Dedifferentiated amniotic fluid mesenchymal stem cell (primary cell): Measurements from ENCODE around the gene AKAP13.
A peak's percentile ranks its signal among the peaks of the same experiment; 100 is the strongest.
"Not testable (repeated sequence)": the region's sequence is repeated elsewhere in the genome, so short reads cannot be mapped to it uniquely, and the experiment has no call there.

ENCODE experiments used
- DNase-seq: peaks from one replicate; pipeline ENCODE4 v3.0.0-alpha.2; 2016; ENCODE audit errors: extremely low spot score

AKAP13 gene

DNA sequence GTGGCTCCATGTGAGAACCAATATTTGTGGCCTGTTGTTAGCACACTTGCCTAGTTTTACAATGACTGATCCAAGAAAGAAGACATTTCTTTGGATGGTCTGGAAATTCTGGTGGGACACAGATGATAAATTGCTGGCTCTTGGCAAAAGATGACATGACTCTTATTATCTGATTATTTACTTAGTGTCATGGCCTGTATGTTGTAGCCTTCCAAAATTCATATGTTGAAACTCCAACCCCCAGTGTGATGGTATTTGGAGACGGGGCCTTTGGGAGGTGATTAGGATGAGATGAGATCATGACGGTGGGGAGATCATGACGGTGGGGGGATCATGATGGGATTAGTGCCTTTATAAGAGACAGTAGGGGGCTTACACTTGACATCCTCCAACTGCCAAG lies 30.0 kb upstream of the AKAP13 start:
- no peak for DNase-seq

DNA sequence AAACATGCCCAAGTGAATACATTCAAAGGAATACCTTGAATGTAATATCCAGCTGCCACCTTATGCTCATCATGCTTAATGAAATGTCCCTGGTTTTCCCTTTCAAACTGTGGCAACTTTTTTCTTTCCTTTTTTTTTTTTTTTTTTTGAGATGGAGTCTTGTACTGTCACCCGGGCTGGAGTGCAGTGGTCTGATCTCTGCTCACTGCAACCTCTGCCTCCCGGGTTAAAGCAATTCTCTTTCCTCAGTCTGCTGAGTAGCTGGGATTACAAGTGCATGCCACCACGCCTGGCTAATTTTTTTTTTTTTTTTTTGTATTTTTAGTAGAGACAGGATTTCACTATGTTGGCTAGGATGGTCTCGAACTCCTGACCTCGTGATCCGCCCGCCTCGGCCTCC lies 28.9 kb upstream of the AKAP13 start:
- not testable (repeated sequence) for DNase-seq

DNA sequence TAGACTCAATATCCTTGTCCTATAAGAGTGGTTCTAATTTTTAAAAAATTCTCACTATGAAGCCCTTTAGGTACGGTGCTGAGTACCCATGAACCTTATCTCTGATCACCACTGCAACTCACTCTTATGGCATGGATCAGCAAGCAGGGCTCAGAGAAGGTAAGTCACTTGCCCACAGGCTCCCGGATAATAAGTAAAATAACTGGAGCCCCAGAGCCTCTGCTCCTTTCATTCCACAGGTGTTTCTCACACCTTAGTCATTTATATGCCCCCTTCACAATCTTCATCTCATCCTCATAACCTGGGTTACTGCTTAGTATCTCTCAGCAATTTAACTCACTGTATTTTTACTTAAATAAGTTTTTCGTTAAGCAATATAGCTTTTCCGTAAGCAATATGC lies 28.4 kb upstream of the AKAP13 start:
- no peak for DNase-seq

DNA sequence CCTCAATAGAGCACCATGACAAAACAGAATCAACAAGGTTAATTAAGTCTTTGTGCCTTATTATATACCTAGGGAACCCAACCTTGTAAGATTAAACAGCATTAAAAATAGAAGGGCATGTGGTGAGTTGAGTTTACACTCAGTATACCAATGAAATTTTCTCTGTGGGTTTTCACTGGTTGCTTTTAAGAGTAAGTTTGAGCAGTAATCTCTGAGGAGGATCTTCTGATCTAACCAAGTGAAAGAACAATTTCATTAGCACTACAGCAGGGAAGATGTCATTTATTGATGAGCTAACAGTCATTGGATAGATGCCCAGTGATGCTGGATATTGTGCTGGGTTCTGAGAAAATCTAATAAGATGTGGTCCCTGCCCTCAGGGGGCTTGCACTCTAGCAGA lies 26.9 kb upstream of the AKAP13 start:
- no peak for DNase-seq

DNA sequence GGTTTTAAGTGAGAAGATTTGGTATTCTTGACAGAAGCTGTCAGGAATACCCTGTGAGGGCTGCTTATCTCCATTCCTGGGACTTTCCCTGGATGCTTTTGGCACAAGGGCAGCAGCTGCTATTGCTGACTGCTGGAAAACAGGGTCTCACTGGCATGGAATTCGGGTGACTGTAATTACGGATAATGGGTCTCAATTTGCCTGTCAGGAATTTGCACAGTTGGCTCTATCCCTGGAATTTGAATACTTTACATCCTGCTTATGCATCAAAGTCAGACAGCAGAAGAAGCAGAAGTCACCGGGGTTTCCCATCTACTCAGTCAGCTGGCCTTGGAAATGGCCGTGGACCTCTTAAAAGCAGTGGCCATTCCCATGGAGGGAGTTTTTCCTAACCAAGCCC lies 25.9 kb upstream of the AKAP13 start:
- DNase-seq, result peak; percentile 39

DNA sequence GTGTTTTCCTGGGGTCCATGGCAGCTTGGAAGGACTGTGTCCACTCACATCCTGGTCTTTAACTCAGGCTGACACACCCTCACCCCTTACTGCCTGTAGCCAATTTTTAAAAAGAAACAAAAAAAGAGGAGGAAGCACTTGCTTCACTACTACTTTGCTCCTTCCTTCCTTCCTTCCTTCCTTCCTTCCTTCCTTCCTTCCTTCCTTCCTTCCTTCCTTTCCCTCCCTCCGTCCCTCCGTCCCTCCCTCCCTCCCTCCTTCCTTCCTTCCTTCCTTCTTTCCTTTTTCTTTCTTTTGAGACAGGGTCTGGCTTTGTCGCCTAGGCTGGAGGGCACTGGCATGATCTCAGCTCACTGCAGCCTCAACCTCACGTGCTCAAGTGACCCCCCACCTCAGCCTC lies 25.5 kb upstream of the AKAP13 start:
- DNase-seq, result no peak

DNA sequence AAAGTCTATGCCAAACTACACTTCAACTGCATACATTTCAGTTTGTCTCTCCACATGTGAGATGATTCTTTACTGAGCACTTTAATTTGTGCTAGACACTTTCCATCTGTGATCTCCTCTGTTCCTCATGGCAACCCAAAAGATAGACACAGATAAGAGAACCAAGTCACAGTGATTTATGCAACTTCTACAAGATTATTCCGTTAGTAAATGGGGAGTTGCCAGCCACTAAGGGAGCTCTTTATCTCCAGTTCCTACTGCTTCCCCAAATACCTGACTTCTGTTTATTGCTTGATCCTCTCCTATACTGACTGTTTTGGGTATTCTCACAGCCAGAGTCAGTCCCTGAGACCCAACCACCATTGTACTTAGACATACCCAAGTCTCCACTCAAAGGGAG lies 24.1 kb upstream of the AKAP13 start:
- DNase-seq, result no peak

DNA sequence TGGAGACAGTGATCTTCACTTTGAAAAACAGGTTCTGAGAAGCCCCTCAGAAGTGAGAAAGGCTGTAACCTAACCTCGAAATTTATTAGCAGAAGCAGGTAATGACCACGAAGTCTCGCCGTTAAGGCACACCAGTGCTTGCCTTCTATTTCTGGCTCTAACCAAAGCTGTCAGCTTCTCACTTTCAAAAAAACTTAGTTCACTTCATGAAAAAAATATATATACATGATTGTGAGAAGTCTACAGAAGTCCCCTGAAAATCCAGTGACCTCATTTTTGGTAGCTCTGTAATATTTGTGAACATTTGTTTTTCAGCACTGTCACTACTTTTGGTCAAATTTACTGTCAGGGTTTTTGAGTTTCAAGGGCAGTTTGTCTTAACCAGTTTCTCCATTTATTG lies 19.1 kb upstream of the AKAP13 start:
- no peak for DNase-seq

DNA sequence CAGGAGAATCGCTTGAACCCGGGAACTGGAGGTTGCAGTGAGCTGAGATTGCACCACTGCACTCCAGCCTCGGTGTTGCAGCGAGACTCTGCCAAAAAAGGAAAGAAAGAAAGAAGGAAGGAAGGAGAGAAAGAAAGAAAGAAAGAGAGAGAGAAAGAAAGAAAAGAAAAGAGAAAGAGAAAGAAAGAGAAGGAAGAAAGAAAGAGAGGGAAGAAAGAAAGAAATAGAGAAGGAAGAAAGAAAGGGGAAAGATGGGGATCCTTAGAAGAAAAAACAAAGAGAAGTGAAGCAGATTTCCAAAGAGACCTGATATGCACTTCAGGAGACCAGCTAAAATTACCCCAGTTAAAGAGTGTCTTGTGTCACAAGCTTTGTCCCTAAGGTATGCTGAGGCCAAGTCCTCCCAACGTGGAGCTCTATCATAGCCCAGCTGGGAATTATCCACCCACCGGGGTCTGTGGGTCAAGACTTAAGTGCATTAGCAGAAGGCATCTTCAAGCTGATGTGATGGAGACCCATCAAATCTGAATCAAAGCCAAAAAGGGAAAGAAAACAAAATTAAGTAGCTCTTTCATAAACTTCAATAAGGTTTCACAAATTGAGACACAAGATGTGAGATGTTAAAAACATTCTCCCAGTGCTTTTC lies 17.8 kb upstream of the AKAP13 start:
- no peak for DNase-seq

DNA sequence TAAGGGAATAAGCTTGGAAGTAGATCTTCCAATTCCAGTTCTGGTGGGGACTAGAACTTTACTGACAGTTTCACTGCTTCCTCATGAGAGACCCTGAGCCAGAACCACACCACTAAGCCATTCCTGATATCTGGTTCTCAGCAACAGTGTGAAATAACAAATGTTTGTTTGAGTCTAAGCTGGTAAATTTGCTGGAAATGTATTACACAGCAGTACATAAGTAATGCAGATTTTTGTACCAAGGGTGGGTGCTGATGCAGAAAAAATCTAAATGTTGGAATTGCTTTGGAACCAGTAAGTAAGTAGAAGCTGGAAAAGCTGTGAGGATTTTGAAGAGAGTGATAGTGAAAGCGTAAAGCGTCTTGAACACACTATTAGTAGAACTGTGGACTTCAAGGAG lies 14.4 kb upstream of the AKAP13 start:
- DNase-seq, result no peak

DNA sequence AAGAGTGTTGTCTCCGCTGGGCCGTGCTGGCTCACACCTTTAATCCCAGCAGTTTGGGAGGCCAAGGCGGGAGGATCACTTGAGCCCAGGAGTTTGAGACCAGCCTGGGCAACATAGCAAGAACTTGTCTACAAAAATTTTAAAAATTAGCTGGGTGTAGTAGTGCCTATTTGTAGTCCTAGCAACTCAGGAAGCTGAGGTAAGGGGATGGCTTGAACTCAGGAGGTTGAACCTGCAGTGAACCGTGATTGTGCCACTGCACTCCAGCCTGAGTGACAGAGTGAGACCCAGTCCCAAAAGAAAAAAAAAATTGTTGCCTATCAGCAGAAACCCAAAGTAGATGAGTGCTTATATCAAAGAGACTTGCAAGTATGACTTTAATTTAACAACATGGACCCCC lies 12.7 kb upstream of the AKAP13 start:
- DNase-seq, result no peak

DNA sequence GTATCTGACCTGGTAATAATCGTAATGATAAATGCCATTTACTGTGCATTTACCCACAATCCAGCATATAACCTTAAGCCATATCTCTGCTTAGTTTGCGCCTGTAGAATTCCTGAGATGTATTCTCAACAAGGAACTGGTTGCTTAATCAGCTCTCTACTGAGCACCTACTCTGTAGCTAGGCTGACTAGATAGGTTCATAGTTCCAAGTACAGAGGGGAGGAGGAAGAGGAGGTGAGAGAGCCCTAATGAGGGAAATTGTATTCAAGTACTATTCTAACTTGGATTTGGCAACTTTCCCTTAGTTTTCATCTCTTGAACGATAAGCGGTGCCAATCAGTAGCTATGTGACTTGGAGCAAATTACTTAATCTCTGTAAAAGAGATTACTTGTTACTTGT lies 5.6 kb upstream of the AKAP13 start:
- DNase-seq, result no peak

DNA sequence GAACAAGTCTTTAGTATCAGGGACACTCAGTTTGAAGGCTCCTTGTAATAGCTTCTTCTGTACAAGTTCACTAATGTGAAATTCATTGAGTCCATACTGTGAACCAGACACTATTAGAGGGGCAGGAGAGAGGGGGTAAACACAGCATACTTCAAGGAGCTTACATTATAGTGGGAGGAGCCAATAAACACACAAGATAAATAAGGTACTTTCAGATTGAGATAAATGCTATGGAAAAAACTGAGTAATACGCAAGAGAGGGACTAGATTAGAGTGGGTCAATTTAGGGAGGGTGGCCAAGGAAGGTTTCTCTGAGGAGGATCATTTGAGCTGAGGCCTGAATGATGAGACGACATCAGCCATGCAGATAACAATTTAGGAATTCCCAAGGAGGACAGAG lies 3.1 kb upstream of the AKAP13 start:
- no peak for DNase-seq

DNA sequence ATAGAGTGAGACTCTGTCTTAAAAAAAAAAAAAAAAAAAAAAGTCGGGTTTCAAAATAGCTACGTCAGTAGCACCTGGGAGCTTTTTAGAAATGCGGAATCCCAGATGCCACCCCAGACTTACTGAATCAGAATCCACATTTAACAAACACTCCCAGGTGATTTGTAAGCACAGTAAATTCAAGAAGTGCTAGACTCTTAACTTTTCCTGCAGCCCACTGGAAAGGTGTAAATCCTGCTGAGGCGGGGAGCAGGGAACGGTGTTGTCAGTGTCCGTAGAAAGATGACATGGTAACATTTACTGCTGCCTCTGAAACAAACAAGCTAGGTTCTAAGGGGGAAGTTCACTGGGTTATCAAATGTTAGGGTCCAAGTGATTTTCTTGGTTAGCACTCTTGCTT lies 2.4 kb upstream of the AKAP13 start:
- no peak for DNase-seq

DNA sequence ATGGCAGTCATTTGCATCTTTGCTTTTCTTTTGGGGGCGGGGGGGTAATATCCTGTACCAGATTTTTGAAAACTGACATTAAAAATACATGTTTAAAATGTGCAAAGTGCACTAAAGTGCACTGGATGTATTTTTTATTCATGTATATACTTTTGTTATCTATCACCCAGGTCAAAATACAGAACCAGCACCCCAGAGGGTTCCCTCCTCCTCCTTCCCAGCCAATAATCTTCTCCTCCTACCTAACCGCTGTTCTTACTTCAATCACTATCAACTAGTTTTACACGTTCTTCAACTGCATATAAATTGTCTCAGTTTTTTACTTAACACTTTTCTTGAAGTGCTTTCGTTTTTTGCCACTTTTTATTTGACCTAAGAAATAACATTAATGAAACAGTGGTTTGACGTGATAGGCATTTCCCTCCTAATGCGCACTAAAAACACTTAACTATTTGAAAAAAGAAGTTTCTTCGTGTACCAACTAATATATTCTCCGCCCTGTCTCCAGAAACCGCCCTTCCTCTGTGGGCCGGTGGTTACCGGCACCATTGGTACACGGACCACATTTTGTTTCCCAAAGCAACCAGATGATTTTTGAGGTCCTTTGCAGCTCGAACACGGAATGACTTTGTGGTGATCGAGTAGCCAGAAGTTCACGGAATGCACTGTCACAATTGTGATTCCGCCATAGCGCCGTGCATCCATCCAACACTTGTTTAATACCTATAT lies 836 bp upstream of the AKAP13 start:
- DNase-seq, result no peak

DNA sequence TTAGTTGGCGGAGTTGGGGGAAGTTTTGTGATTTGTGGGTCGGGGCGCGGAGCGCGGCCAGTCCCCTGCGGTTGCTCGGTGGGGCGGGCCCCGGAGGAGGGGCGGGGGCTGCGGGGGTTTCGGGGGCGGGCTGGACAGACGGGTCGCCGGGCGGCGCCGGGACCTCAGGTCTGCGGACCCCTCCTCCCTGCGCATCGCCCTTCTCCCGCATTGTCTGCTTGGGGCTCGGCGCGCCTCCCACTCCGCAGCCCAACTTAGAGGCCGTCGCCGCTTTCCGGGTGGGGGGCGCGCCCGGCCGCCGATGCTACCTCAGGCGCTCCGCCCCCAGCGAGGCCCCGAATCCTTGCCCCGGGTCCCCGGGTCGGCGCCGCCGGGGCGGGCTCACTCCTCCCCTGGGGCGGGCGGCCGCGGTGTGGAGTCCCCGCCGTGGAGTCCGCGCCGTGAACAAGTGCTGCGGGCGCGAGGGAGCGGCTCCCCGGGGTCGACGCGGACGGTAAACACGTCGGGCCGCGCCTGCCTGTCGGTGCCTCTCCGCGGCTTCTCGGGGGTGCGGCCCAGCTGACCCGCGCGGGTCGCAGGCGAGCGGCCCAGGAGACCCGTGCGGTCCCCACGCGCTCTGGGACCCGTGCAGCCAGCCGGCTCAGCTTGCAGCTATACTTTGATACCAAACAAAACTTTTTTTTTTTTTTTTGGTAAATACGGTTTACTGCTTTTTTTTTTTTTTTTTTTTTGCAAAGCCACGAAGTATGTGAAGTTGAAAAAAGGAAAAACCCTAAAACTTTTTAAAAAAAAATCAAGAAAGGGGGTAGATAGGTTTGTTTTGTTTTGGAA lies 624 bp downstream of the AKAP13 start:
- DNase-seq, result no peak

DNA sequence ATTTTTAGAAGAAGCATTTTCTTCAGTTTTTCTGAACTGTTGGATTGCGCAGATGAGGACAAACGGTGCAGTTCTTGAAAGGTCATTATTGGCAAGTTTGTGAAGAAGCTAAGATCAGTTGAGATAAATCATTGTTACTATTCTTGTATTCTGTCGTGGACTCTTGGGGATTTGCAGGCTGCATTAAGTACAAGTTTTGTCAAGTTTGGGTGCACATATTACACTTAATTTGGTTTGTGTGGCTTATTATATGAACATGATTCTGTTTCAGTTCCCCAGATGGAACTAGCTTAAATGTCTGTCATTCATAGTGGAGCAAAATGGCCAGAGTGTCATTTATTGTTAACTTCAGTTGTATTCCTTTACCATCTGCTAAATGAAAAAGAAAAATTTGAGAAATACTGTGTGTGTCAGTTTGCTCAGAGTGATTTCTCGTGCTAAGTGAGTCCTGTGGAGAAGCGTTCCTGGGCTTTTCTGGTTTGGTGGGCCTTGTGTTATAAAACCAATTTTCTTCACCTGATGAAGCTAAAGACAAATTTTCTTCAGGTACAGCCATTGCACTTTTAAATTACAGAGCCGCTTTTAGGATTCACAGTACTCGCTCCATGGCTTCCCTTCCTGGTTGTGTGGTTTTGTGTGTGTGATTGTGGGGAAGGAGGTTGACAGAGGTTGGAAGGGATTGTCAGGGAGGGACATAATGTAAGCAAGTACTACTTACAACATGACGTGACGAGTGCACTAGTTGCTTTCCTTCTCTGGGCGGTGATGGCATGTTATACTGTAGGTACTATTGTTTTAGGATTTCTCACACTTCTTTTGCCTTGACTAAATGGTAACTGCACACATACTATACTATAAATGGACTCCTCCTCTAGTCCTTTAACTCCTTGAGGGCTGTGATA lies 1.7 kb downstream of the AKAP13 start:
- DNase-seq, result no peak

DNA sequence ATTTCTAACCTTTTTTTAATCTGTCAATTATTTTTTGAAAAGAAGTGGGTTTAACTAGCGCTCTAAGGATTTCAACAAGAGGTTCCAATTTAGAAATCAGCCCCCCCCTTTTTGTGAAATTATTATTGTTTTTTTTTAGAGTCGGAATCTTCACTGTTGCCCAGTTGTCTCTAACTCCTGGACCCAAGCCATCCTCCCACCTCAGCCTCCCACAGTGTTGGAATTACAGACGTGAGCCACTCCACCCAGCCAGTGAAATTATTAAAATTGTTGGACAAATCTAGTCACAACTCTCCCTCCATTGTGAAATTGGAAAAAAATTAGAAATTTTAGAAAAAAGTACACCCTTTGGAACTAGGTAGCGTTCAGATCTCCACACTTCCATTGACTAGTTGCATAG lies 2.5 kb downstream of the AKAP13 start:
- DNase-seq, result no peak

DNA sequence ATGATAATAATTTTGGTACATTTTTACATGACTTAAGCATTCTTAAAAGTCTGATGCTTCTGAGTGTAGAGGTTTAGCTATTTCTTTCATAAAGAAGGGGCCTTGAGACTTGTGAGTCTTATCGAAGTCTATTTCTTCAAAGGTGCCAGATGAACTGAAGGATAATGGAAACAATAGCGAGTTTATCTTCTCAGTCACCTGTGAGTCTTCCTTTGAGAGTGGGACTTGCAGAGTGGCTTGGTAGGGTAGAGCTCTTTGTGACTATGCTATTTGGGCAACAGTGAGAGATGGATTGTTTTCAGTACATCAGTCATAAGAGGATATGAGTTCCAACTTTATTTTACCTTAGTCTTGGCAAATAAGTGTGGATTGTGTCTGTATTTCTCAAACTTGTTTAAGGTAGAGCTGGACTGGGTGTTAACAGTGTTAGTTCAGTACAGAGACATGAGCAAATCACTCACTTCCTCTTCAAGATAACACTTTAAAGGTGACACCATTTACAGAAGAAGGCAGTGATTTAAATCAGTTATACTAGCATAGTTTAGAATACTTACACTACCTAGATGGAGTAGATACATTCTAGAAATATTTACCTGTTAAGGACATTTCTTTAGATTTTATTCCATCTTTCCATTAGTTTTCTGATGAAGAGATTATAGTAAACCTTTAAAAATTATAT lies 3.2 kb downstream of the AKAP13 start:
- DNase-seq, result no peak

DNA sequence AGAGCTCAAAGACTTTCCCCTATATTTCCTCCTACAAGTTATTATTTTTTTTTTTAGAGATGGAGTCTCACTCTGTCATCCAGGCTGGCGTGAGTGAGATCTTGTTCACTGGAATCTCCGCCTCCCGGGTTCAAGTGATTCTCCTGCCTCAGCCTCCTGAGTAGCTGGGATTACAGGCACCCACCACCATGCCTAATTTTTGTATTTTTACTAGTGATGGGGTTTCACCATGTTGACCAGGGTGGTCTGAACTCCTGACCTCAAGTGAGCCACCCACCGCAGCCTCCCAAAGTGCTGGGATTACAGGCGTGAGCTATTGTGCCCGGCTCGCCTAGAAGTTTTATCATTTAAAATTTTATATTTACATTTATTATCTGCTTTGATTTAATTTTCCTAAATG lies 5.9 kb downstream of the AKAP13 start:
- DNase-seq, result no peak

DNA sequence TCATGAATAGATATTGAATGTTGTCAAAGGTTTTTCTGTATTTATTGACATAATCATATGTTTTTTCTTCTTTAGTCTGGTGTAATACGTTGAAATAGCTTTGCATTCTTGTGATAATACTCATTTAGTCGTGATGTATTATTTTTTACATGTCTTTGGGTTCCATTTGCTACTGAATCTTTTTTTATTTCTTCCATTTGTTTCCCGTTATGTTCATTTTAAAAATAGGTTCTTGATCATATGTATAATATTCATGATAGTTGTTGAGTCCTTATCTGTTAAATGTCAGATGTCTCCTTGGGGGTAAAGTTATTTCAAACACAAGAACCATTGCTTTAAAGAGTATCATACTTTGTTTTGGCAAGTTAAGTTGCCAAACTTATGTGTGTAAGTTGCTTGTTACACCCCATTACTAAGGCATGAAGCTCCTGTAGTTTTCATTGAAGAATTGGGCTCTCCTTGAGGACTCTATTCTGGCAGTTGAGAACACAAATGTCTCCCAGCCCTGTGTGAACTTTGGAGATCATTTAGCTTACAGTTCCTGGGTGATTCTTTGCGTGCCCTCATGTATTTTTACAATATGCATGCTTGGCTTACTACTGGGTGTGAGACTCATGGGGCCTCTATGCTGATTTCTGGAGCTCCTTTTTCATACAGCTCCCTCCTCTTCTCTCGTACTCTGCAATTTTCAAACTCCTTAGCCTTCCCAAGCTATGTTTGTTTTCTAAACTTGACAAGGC lies 8.3 kb downstream of the AKAP13 start:
- DNase-seq, result peak; percentile 38
